Tibial artery (tissue), 4 donors: ENCODE data around the gene OPRL1.

Source experiments
- DNase-seq, 2 donors: peaks; one replicate each; pipeline ENCODE4 v3.0.0-alpha.2; 2019
- H3K27ac ChIP-seq, 2 donors: fragments of 200-600 bp; sonication (generic) in 1 of 2; 1 replicate in 1 of 2; 2 replicates in 1 of 2; pipeline ENCODE4 v1.5.1; 2018 to 2019; ENCODE audit warnings: mild to moderate bottlenecking in 1 of 2
- H3K27me3 ChIP-seq, 2 donors: fragments of 200-600 bp; sonication (generic) in 1 of 2; one replicate each; pipeline versions ENCODE4 v1.5.1 to v1.6.0; 2016 to 2019
- H3K36me3 ChIP-seq, 3 donors: fragments of 200-600 bp; sonication (generic) in 2 of 3; one replicate each; pipeline ENCODE4 v1.5.1; 2016 to 2019; ENCODE audit warnings: mild to moderate bottlenecking in 2 of 3
- H3K4me1 ChIP-seq, 4 donors: fragments of 200-600 bp; sonication (generic) in 2 of 4; 1 replicate in 3 of 4; 2 replicates in 1 of 4; pipeline ENCODE4 v1.5.1; 2016 to 2019
- H3K4me3 ChIP-seq, 2 donors: fragments of 200-600 bp; sonication (generic) in 1 of 2; 1 replicate in 1 of 2; 2 replicates in 1 of 2; pipeline ENCODE4 v1.5.1; 2018 to 2019; ENCODE audit warnings: mild to moderate bottlenecking in 2 of 2
- H3K9me3 ChIP-seq, 3 donors: fragments of 200-600 bp; sonication (generic) in 1 of 3; one replicate each; pipeline ENCODE4 v1.5.1; 2016 to 2019
- CTCF ChIP-seq, 2 experiments: fragments of 200-600 bp in 1 of 2; fragments of 450-650 bp in 1 of 2; IDR thresholded peaks; one replicate each; pipeline ENCODE4 v1.5.1; 2017 to 2019; ENCODE audit warnings: antibody characterized with exemption in 2 of 2, mild to moderate bottlenecking in 1 of 2, moderate library complexity in 1 of 2
- intact Hi-C: fragments of 100-400 bp; cut with DNase I; formaldehyde crosslinking; loops from one replicate; pipeline ENCODE4 v1.15.0; 2023; ENCODE audit warnings: low total_unique reads

Gene OPRL1

GRCh38 chr20:64045346-64046011 lies 34.4 kb upstream of the OPRL1 start:
- intact Hi-C loops: no loop called here
- TF ChIP-seq CTCF (IDR thresholded peaks at IDR 0.05): no peak
- peaks cover 0 to 37% (median 25%) of the 10 kb centered on the region in 4 donors for H3K4me1 ChIP-seq
- H3K4me3 ChIP-seq: no peak overlapping the region
- DNase-seq: no peak
- H3K9me3 ChIP-seq: no peaks in the 10 kb centered on the region
- no peaks in the 10 kb centered on the region for H3K36me3 ChIP-seq
- no peak overlapping the region for H3K27ac ChIP-seq
- H3K27me3 ChIP-seq: peaks cover 9 to 94% of the 10 kb centered on the region in 2 donors

- Histone ChIP-seq H3K27me3 (peaks cover 9 to 94% of the 10 kb centered on the region in 2 donors), H3K36me3 (no peaks in the 10 kb centered on the region), H3K4me1 (peaks cover 0 to 29% (median 19%) of the 10 kb centered on the region in 4 donors), H3K9me3 (no peaks in the 10 kb centered on the region), H3K4me3 (peak overlapping the region; percentile 23 to 39), H3K27ac (no peak overlapping the region)
- intact Hi-C loops: no loop called here
- DNase-seq: no peak
- no peak for TF ChIP-seq CTCF (IDR thresholded peaks at IDR 0.05)
Measured at GRCh38 chr20:64047046-64047389, 32.9 kb upstream of the OPRL1 start.

- Histone ChIP-seq H3K9me3 (no peaks in the 10 kb centered on the region), H3K4me3 (peak overlapping the region; percentile 32 to 39), H3K36me3 (no peaks in the 10 kb centered on the region), H3K27me3 (peaks cover 5 to 96% of the 10 kb centered on the region in 2 donors), H3K4me1 (peaks cover 0 to 24% (median 14%) of the 10 kb centered on the region in 4 donors), H3K27ac (no peak overlapping the region)
- DNase-seq: no peak
- no peak for TF ChIP-seq CTCF (IDR thresholded peaks at IDR 0.05)
- intact Hi-C loops: no loop called here
Measured at GRCh38 chr20:64047968-64048401, 31.9 kb upstream of the OPRL1 start.

- Histone ChIP-seq H3K4me3 (peak overlapping the region; percentile 32 to 39), H3K27ac (no peak overlapping the region), H3K27me3 (peaks cover 5 to 97% of the 10 kb centered on the region in 2 donors), H3K4me1 (peaks cover 0 to 24% (median 14%) of the 10 kb centered on the region in 4 donors), H3K9me3 (no peaks in the 10 kb centered on the region), H3K36me3 (no peaks in the 10 kb centered on the region)
- no peak for TF ChIP-seq CTCF (IDR thresholded peaks at IDR 0.05)
- intact Hi-C loops: no loop called here
- no peak for DNase-seq
Measured at GRCh38 chr20:64048402-64049044, 31.4 kb upstream of the OPRL1 start.

- DNase-seq: no peak
- Histone ChIP-seq H3K27me3 (peaks cover 5 to 97% of the 10 kb centered on the region in 2 donors), H3K4me1 (peaks cover 0 to 24% (median 14%) of the 10 kb centered on the region in 4 donors), H3K27ac (no peak within 1 kb of the TSS), H3K36me3 (no peaks in the 10 kb centered on the region), H3K9me3 (no peaks in the 10 kb centered on the region), H3K4me3 (peak within 1 kb of the TSS; percentile 32 to 39)
- TF ChIP-seq CTCF (IDR thresholded peaks at IDR 0.05): no peak
- intact Hi-C loops: no loop called here
Measured at GRCh38 chr20:64049060-64049877, 30.6 kb upstream of the OPRL1 start, which contains the start of gene SOX18. TSS of gene SOX18 (minus strand) at chr20:64049639. CDS start at chr20:64049516, 123 bp downstream.
